NCI-H82 treated with DMSO at 0.1 percent for 48 hours (cell line): Measurements from ENCODE around the gene ACSF3.
"Not testable (repeated sequence)": the region's sequence is repeated elsewhere in the genome, so short reads cannot be mapped to it uniquely, and the experiment has no call there.

Source experiments
- DNase-seq: peaks from one replicate; lab custom pipeline; 2025; ENCODE audit not compliant: unreplicated experiment; lab: John Stamatoyannopoulos, UW

The ACSF3 gene

DNA sequence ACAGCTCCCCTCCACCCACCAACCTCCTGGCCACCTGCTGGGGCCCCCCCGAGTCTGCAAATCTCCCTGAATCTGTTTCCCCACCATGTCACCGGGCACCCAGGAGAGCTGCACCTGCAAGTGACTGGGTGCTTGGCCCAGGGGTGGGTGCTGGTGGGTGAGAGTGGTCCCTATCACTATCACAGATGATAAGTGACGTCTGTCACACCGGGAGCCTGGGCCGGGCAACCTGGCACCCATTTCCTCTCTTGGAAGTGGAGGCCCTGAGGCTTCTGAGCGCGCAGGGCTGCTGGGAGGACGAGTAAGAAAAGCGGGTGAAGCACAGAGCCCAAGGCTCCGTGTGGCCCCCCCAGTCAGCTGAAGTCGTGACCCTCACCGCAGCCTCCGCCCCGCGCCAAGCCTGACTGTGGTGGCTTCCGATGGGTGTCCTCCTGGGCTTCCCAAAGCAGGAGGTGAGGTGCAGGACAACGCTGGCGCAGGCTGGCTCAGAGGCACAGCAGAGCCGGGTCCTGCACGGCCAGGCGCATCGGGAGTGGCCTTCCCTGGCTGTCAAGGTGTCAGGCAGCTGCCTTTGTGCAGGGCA is 21.0 kb upstream of the ACSF3 start:
- DNase-seq = no peak

DNA sequence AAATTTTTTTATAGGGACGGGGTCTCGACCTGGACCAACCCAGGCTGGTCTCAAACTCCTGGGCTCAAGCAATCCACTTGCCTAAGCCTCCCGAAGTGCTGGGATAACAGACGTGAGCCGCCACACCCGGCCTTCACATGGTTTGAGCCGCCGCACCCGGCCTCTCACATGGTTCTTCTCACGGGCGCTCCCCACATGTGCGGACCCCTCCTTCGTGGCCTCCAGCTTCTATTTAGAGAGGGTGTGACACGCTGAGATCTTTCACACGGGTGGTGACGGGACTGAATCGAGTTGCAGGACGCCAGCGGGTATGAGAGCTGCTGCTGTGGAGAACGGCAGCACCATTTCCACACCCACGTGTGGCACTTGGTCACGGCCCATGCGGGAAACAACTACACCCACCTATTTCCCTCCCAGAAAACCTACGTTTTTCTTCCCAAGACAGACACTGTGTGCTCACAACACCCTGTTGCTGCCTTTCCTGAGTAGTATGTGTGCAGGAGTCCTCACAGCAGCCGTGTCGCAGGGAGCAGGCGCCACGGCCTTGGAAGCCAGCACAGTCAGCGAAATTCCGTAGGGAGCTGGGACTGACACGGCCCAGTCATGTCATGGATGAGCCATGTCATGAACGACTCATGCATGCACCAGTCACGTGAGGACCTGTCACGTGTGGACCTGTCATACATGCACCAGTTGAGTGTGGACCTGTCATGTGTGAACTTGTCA is 20.1 kb upstream of the ACSF3 start:
- DNase-seq = no peak

GRCh38 chr16:89074072-89074674 is 19.5 kb upstream of the ACSF3 start:
- DNase-seq = not testable (repeated sequence)

DNA sequence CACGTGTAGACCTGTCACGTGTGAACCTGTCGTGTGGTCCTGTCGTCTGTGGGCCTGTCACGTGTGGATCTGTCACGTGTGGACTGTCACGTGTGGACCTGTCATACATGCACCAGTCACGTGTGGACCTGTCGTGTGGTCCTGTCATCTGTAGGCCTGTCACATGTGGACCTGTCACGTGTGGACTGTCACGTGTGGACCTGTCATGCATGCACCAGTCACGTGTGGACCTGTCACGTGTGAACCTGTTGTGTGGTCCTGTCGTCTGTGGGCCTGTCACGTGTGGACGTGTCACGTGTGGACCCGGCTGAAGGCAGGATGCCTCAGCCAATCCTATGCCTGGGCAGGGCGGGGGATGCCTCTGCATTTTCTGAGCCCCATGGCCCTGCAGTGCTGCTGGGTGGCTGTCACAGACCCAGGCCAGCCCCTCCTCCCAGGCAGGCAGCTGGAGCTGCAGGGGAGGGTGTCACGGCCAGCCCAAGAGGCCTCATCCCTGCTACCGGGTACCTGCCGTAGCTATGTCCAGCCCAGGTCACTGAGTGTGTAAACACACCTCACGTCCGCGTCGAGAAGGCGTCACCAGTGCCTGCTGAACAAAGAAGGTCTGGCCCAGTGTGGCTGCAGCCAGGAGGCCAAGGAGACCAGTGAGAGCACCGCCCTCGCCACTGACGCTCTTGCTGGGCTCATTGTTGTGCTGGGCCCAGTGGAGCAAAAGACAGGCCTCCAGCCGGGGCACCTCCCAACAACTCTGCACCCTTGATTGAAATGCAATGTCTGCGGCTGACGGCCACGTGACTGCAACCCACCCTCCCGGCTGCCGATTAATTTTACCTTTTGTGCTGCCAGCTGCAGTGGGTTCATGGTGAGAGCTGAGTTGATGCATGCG is 18.6 kb upstream of the ACSF3 start:
- no peak for DNase-seq

GRCh38 chr16:89076159-89076558 is 17.5 kb upstream of the ACSF3 start:
- no peak for DNase-seq

DNA sequence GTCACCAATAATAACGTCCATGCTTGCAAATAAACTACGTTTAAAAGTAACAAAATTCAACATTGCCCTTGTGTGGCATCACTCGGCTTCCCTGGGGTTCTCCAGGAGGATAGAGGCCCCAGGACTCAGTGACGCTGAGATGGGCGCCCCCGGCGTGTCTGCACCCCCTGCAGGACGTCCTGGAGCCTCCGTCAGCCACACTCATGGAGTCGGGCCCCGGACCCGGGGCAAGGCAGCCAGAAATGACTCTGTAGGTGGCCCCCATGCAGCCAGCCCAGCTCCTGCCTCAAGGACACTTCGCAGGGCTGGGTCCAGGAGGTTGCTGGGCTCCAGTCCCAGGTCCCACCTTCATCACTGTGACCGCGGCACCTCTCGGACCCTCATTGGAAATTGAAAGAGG is 16.6 kb upstream of the ACSF3 start:
- DNase-seq = no peak

GRCh38 chr16:89078172-89078571 is 15.5 kb upstream of the ACSF3 start:
- no peak for DNase-seq

DNA sequence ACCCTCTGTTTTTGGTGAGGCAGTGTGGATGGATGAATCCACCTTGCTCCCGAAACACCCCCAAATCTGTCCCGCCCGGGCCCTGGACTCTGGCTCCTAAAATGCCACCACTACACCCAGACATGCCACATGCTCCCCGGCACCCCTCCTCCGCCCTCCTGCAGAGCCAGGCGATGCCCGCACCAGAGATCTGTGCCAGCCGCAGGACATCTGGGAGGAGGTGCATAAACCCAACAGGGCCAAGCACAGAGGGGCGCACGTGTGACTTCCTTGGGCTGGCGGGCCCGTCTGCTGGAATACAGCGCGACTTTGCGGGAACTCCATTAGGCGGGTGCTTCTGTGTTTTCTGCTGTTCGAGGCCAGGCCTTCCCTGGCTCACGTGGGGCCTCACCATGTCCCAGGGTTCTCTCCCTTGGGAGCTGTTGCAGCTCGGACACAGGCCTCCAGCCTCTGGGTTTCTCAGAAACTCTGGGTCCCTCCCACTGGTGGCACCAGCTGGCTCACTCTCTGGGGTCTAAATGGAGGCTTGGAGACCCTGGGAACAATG is 14.1 kb upstream of the ACSF3 start:
- DNase-seq = no peak

DNA sequence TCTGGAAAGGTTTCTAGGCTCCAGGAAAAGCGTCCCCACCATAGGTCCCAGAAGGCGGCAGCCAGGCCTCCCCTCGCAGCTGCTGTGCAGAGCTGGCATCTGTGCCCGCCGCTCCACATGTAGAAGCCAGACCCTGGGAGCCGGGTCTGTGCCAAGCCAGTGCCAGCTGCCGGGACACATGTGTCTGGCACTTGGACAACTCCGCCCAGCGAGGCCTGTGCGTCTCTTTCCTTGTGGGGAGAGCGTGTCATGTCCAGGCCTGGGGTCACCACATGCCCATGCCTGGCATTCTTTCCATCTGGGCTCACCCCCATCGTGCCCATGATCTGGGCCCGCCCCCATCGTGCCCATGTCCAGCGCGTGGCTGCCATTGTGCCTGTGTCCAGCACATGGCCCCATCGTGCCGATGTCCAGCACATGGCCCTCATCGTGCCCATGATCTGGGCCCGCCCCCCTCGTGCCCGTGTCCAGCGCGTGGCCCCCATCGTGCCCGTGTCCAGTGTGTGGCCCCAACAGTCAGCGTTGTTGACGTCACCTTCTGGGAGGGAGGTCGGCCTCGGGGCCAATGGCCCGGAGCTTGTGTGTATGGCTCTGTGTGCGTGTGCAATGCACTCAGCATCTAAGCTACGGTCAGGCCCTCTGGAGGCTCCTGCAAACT is 13.3 kb upstream of the ACSF3 start:
- no peak for DNase-seq

GRCh38 chr16:89081556-89081955 is 12.1 kb upstream of the ACSF3 start:
- no peak for DNase-seq

DNA sequence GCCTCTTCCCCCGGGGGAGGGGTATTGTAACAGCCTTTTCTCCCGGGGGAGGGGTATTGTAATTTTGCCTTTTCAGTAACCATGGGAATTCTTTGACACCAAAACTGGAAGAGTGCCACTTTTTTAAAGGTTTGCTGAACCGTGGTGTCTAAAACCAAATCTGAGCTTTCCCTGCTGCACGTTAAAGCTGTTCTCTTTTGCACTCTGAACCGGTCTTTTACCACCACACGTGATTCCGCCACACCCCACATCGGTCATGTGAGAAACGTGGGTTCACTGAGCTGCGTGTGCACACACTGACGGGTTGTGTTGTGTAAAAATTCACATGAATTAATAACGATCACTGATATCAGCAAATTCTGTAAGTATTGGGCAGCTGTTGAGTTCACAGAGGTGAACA is 9.2 kb upstream of the ACSF3 start:
- DNase-seq = no peak

GRCh38 chr16:89084814-89085612 is 8.6 kb upstream of the ACSF3 start:
- no peak for DNase-seq

- DNase-seq = no peak
Observed at GRCh38 chr16:89085755-89086154, 7.9 kb upstream of the ACSF3 start.

GRCh38 chr16:89087922-89088497 is 5.6 kb upstream of the ACSF3 start:
- DNase-seq = no peak

- no peak for DNase-seq
Observed at GRCh38 chr16:89089120-89089519, 4.5 kb upstream of the ACSF3 start.

- DNase-seq = no peak
Observed at GRCh38 chr16:89090182-89090630, 3.4 kb upstream of the ACSF3 start.

GRCh38 chr16:89090669-89091426 is 2.8 kb upstream of the ACSF3 start:
- DNase-seq = no peak

DNA sequence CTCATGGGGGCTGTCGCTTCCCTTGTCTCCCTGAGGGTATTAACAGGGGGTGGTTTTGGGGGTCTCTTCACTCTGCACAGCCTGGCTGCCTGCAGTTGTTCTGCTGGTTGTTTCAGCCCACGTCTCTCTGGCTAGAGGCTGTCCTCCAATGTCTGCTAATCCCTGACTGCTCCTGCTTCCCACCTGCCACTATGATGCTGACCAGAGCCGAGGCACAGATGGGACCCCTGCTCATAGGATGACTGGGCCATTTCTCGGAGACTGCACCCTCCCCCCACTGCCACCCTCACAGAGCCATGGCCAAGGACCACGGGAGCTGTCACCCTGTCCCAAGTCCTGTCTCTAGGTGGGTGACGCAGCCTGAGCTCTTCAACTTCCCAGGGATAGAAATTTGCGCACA is 1.6 kb upstream of the ACSF3 start:
- DNase-seq = no peak

GRCh38 chr16:89093252-89093601 is 425 bp upstream of the ACSF3 start:
- not testable (repeated sequence) for DNase-seq
